DND-41 (cell line): ENCODE results near the gene TGFA.

Source experiments
- ATAC-seq: fragments of 200-7000 bp; cut with Tn5 transposase; 3 replicates; pipeline ENCODE4 v1.9.1; 2021; ENCODE audit warnings: low read depth; ENCODE audit not compliant: insufficient read depth
- DNase-seq: peaks from one replicate; pipeline ENCODE4 v3.0.0-alpha.2; 2020
- H2AFZ ChIP-seq: 2 replicates; pipeline ENCODE4 v1.6.0; 2012; ENCODE audit warnings: low read depth, low read length
- H3K27ac ChIP-seq: 2 replicates; pipeline ENCODE4 v1.5.1; 2012; ENCODE audit warnings: low read length, inconsistent platforms
- H3K27me3 ChIP-seq: fragments of 200-600 bp; sonication (generic); 2 replicates; pipeline ENCODE4 v1.6.0; 2012; ENCODE audit warnings: low read length, mild to moderate bottlenecking, inconsistent platforms; ENCODE audit not compliant: insufficient read depth, poor library complexity
- H3K36me3 ChIP-seq: 2 replicates; pipeline ENCODE4 v1.5.1; 2012; ENCODE audit warnings: low read length, inconsistent platforms; ENCODE audit not compliant: insufficient read depth
- H3K4me1 ChIP-seq: 2 replicates; pipeline ENCODE4 v1.5.1; 2012; ENCODE audit warnings: mild to moderate bottlenecking, low read length; ENCODE audit not compliant: insufficient read depth
- H3K4me2 ChIP-seq: 2 replicates; pipeline ENCODE4 v1.6.0; 2012; ENCODE audit warnings: mild to moderate bottlenecking, moderate library complexity, low read length, inconsistent platforms; ENCODE audit not compliant: insufficient read depth
- H3K4me3 ChIP-seq, 2 experiments: fragments of 200-600 bp in 1 of 2; shearing (Covaris generic) in 1 of 2; 2 replicates each; pipeline ENCODE4 v1.5.1; 2012 to 2016; ENCODE audit warnings: inconsistent platforms in 2 of 2, low read length in 2 of 2, mild to moderate bottlenecking in 2 of 2, low read depth in 1 of 2, moderate library complexity in 1 of 2
- H3K79me2 ChIP-seq: 2 replicates; pipeline ENCODE4 v1.6.0; 2012; ENCODE audit warnings: low read length, inconsistent platforms; ENCODE audit not compliant: insufficient read depth
- H3K9ac ChIP-seq: 2 replicates; pipeline ENCODE4 v1.6.0; 2012; ENCODE audit warnings: low read depth, mild to moderate bottlenecking, inconsistent platforms, low read length, moderate library complexity
- H3K9me3 ChIP-seq: 2 replicates; pipeline ENCODE4 v1.5.1; 2012; ENCODE audit warnings: low read length, moderate library complexity, mild to moderate bottlenecking, inconsistent platforms; ENCODE audit not compliant: insufficient read depth, severe bottlenecking
- H4K20me1 ChIP-seq: 2 replicates; pipeline ENCODE4 v1.6.0; 2012; ENCODE audit warnings: low read length; ENCODE audit not compliant: insufficient read depth
- EZH2 ChIP-seq: IDR thresholded peaks from 3 replicates; pipeline ENCODE4 v1.6.1; 2012; ENCODE audit warnings: borderline replicate concordance, low read depth, mild to moderate bottlenecking, moderate library complexity, low read length, inconsistent platforms; ENCODE audit not compliant: severe bottlenecking
- TF ChIP-seq, protein P1 (sequence below): IDR thresholded peaks from 2 replicates; pipeline ENCODE4 v1.5.1; 2012; ENCODE audit warnings: borderline replicate concordance, low read length, moderate library complexity, mild to moderate bottlenecking; ENCODE audit not compliant: poor library complexity, severe bottlenecking; ENCODE audit errors: extremely low read depth

The TGFA gene

DNA sequence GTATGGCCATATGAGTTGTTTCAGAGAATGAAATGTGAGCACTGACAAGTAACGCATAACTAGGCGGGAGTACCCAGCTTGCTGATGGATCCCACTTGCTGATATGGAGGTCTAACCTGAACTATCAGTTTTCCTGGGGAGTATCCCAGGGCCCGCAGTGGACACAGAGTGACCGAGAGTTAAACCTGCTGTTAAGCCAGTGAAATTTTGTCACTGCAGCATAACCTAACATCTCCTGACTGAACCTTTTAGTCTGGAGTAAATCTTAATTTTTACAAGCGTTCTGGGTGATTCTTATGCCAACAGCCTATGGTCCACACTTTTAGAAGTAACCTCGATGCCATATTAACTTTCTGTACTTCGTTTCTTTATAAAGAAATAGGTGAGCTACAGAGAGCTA, 54.4 kb downstream of the TGFA start:
- no peak for TF ChIP-seq EZH2
- TF ChIP-seq, protein P1, sequence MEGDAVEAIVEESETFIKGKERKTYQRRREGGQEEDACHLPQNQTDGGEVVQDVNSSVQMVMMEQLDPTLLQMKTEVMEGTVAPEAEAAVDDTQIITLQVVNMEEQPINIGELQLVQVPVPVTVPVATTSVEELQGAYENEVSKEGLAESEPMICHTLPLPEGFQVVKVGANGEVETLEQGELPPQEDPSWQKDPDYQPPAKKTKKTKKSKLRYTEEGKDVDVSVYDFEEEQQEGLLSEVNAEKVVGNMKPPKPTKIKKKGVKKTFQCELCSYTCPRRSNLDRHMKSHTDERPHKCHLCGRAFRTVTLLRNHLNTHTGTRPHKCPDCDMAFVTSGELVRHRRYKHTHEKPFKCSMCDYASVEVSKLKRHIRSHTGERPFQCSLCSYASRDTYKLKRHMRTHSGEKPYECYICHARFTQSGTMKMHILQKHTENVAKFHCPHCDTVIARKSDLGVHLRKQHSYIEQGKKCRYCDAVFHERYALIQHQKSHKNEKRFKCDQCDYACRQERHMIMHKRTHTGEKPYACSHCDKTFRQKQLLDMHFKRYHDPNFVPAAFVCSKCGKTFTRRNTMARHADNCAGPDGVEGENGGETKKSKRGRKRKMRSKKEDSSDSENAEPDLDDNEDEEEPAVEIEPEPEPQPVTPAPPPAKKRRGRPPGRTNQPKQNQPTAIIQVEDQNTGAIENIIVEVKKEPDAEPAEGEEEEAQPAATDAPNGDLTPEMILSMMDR = no peak
- H3K9me3 ChIP-seq = no peaks in the 10 kb centered on the region
- peaks cover 25% of the 10 kb centered on the region for H3K27me3 ChIP-seq
- no peaks in the 10 kb centered on the region for H3K36me3 ChIP-seq
- no peaks in the 10 kb centered on the region for H4K20me1 ChIP-seq
- H3K9ac ChIP-seq = no peak overlapping the region
- no peak for DNase-seq
- no peak overlapping the region for H2AFZ ChIP-seq
- no peaks in the 10 kb centered on the region for H3K4me1 ChIP-seq
- ATAC-seq = no peak
- no peak overlapping the region for H3K4me3 ChIP-seq
- H3K79me2 ChIP-seq = no peaks in the 10 kb centered on the region
- H3K4me2 ChIP-seq = no peak overlapping the region
- H3K27ac ChIP-seq = no peak overlapping the region

DNA sequence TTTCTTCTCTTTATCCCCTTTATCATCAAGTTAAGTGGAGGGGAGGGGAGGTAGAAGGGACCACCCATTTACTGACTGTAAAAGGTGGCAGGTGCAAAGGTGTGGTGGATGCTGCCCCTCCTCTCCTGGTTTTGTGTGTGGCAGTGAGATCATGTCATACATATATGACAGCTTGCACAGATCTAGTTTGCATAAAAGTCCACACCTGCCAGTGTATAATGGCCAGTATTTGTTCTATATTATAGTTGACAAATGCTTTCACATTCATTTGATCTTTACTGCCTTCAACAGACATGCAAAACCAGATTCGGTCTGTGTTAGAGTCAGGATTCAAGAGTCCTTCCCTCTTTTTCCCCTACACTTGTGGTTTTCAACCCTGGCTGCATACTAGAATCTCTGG, 55.1 kb downstream of the TGFA start:
- H3K9me3 ChIP-seq = no peaks in the 10 kb centered on the region
- TF ChIP-seq, protein P1 = no peak
- TF ChIP-seq EZH2 = no peak
- H3K9ac ChIP-seq = no peak overlapping the region
- DNase-seq = no peak
- no peaks in the 10 kb centered on the region for H3K36me3 ChIP-seq
- no peaks in the 10 kb centered on the region for H3K79me2 ChIP-seq
- no peak overlapping the region for H3K4me2 ChIP-seq
- peaks cover 32% of the 10 kb centered on the region for H3K27me3 ChIP-seq
- H3K4me1 ChIP-seq = no peaks in the 10 kb centered on the region
- no peak overlapping the region for H3K27ac ChIP-seq
- no peak overlapping the region for H3K4me3 ChIP-seq
- no peak overlapping the region for H2AFZ ChIP-seq
- no peaks in the 10 kb centered on the region for H4K20me1 ChIP-seq
- ATAC-seq = no peak

DNA sequence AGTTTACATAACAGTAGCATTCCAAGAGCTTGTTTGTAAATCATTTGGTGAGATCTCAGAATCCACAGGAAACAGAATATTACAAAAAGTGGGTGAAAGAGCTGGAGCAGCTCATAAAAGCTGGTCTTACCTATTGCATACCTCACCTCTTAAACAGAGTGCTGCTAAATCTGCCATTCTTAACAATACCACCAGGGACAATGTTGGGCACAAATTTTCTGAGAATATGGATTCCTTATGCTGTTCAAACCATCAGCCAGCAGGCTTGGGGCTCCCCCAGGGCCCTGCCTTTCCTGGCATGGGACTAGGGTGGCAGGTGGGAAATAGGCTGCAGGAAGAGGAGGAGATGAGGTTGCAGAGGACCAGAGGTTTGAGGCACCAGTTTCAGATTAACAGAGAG, 55.6 kb downstream of the TGFA start:
- Histone ChIP-seq H3K36me3 (no peaks in the 10 kb centered on the region), H3K9me3 (no peaks in the 10 kb centered on the region), H2AFZ (no peak overlapping the region), H3K4me1 (no peaks in the 10 kb centered on the region), H3K4me3 (no peak overlapping the region), H4K20me1 (no peaks in the 10 kb centered on the region), H3K79me2 (no peaks in the 10 kb centered on the region), H3K27me3 (peaks cover 35% of the 10 kb centered on the region), H3K9ac (no peak overlapping the region), H3K4me2 (no peak overlapping the region), H3K27ac (no peak overlapping the region)
- DNase-seq (no peak), ATAC-seq (peak; percentile 49; the same call in 2 of the 3 replicates)
- TF ChIP-seq EZH2 = no peak
- TF ChIP-seq, protein P1 = peak; percentile 36

DNA sequence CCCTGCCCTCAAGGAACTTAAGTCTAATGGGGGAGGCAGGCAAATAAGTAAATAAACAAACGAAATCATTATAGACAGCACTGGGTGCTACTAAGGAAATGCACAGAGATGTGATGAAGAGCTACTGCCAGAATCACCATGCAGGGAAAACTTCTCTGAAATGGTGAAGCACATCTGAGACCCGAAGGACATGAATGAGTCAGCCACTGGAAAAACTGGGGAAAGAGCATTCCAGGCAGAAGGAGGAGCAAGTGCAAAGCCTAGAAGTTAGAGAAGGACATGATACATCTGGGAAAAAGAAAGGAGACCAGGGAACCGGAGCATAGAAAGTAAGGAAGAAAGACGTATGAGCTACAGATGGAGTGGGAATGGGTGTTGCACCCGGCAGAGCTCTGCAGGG, 56.8 kb downstream of the TGFA start:
- Histone ChIP-seq H3K4me3 (no peak overlapping the region), H2AFZ (no peak overlapping the region), H3K9ac (no peak overlapping the region), H3K4me1 (no peaks in the 10 kb centered on the region), H3K79me2 (no peaks in the 10 kb centered on the region), H3K9me3 (no peaks in the 10 kb centered on the region), H3K27me3 (peaks cover 38% of the 10 kb centered on the region), H4K20me1 (no peaks in the 10 kb centered on the region), H3K36me3 (no peaks in the 10 kb centered on the region), H3K4me2 (no peak overlapping the region), H3K27ac (no peak overlapping the region)
- no peak for TF ChIP-seq EZH2
- TF ChIP-seq, protein P1 = no peak
- DNase-seq (no peak), ATAC-seq (no peak)
